Daoy (cell line): ENCODE data around the gene WDR5. TPM values are rescaled to one million over a fixed set of nuclear protein-coding genes. Genes with fewer than 3 reads are reported as not detected.

Experiments
- DNase-seq: peaks from one replicate; pipeline ENCODE4 v3.0.0-alpha.2; 2015; ENCODE audit warnings: low read depth
- total RNA-seq: library from RNA; depleted of rRNA; stranded (reverse); fragments of >200 nt; shearing (Covaris generic); gene quantifications from 2 replicates; pipeline ENCODE4 v1.2.3, GENCODE V29; 2014

Gene WDR5
- total RNA-seq, 1 experiment from 2014 or later, result 40.9 TPM

GRCh38 chr9:134132208-134132870 is 3.5 kb upstream of the WDR5 start:
- no peak for DNase-seq

DNA sequence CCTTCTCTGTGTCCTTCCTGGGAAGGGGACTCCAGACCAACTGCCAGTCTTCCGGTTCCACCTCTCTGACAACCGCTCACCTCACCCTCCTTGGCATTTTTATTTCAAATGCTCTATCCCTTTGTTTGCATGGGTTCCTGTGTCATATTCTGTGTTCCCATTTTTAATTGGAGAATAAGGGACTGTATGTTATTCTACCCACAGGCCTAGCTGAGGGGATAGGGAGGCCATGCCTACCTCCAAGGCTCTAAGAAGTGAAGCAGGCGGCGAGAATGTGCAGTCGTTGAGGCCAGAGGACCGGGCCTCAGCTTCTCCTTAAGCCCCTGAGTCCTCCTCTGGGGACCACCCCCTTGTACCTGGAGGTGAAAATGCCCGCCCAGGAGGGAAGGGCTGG is 936 bp upstream of the WDR5 start:
- DNase-seq, result no peak

- DNase-seq, result no peak
Measured at GRCh38 chr9:134136118-134136995, 475 bp downstream of the WDR5 start.

- no peak for DNase-seq
Measured at GRCh38 chr9:134136996-134137299, 1.1 kb downstream of the WDR5 start.

- DNase-seq, result no peak
Measured at GRCh38 chr9:134138292-134138691, 2.4 kb downstream of the WDR5 start.

DNA sequence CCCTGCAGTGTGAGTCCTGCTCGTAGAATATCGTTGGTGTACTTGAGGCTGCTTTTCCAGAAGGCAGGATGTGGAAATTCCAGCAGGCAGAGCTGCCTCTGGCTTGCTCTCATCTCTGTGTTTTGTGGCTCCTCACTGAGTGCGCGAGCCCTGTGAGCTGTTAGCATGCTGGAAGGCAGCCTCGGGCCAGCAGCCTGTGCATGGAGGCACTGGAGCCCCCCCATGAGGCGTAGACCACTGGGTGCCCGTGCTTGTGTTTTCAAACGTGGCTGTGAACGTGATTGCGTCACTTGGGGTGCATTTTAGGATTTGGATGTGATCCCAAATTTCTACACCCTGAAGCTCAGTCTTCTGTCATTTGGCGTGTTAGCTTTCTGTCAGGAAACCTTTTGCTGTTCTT is 3.2 kb downstream of the WDR5 start:
- no peak for DNase-seq

- DNase-seq, result no peak
Measured at GRCh38 chr9:134141906-134142305, 6.0 kb downstream of the WDR5 start.

DNA sequence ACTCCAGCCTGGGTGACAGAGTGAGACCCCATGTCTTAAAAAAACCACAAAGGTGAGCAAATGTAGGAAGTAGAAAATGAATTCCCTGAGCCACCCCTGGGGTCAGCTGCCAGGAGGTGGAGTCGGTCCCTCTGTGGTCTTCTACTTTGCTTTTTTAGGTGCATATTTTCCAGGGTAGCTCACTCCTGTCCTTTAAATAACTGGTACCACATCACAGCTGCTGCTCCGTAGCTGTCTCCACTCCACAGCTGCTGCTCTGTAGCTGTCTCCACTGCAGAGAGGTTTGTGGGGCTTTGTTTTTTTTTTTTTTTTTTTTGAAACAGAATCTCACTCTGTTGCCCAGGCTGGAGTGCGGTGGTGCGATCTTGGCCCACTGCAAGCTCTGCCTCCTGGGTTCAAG is 8.9 kb downstream of the WDR5 start:
- DNase-seq, result no peak

DNA sequence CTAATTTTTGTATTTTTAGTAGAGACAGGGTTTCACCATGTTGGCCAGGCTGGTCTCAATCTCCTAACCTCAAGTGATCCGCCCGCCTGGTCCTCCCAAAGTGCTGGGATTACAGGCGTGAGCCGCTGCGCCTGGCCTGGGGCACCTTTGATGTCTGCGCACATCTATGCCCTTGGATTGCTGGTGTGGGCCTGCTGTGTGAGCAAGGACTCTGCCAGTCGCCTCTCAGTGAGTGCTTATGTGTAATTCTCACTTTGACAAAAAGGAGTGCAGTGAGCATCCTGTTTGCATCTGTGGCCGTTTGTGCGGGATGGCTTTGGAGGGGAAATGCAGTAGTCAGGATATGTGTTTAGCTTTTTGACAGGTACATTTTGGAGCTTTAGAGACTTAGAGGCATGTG is 9.4 kb downstream of the WDR5 start:
- no peak for DNase-seq

DNA sequence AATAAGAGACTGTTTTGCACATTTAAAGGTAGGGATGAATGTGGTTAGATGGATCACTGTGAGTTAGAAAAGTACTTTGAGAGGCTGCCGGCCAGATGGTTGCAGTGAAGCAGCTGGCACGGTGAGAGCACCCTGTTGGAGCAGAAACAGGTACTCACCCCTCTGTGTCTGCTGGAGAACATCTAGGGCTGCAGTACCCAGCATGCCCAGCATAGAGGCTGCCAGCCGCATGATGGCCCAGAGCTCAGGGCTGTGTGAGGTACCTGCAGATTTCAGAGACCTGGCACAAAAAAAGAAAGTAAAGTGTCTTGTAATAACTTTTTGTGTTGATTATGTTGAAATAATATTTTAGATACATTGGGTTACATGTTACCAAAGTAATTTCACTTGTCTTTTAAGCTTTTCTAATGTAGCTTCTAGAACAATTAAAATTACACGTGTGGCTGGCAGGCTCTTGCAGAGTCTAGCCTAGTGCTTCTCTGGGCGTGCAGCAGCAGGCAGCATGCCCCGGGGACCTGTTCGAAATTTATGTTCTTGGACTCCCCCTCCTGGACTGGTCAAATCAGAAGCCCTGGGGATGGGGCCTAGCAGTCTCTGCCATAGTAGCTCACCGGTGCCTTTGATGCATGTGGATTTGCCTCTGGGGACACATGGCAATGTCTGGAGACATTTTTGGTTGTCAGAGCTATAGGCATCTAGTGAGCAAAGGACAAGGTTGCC is 11.1 kb downstream of the WDR5 start:
- DNase-seq, result no peak

DNA sequence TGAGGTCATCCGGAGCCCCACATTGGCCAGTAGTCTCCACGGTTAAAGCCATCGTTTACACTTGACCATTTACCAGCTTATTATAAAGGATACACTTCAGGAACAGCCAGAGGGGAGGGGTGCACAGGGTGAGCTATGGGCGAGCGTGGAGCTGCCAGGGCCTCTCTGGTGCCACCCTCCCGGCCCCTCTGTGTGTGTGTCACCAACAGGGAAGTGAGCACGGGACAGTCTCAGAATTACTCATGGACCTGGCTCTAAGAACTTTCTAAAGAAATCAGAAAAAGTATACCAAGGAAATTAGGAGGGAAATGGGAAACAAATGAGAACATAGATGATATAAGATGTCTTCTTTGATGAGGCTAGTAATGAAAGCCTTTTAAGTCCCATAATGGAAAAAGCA is 13.5 kb downstream of the WDR5 start:
- no peak for DNase-seq

DNA sequence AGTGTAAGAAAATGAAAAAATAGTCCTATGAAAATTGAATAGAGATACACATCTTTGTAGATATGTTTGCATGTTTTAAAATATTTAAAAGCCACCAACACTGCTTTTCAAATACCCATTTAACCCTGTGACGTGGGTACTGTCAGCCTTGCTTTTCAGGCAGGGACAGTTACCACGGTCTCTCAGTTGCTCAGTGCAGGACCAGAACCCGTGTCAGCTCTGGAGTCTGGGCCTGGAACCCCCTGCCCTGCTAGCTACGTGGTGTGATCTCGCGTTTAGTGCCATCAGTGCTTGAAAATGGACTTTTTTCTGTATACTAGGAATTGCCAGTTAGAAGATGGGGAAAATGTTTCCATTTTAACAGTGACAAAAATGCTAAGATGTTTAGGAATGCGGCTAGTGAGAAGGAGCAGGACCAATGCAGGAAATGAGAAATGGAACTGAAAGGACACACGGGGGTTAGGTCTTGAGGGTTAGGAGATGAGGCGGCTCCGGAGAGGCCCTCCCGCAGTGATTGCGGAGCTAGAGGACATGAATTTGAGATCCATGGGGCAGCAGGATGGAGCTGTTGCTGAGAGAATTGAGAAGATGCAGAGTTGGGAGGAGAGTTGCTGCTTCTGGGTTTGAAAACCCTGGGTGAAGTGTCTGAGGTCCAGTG is 14.8 kb downstream of the WDR5 start:
- no peak for DNase-seq

DNA sequence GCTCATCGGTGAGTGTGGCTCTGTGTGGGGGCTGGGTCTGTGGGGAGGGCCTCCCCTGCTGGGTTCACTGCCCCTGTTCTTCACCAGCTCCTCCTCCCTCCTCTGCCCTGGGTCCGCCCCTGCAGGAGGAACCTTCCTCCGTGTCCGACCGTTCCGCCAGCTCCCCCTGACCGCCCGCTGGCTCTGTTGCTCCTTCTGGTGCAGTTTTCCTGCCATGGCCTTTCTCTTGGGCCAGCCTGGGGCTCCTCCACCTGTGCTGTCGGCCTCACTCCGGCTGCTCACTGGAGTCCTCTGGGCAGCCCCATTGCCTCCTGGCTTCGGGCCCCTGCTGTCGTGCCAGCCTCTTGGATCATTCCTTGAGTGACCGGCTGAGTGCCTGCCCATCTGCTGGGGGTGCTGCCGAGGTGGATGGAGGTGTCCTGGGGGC is 16.2 kb downstream of the WDR5 start:
- DNase-seq, result no peak

DNA sequence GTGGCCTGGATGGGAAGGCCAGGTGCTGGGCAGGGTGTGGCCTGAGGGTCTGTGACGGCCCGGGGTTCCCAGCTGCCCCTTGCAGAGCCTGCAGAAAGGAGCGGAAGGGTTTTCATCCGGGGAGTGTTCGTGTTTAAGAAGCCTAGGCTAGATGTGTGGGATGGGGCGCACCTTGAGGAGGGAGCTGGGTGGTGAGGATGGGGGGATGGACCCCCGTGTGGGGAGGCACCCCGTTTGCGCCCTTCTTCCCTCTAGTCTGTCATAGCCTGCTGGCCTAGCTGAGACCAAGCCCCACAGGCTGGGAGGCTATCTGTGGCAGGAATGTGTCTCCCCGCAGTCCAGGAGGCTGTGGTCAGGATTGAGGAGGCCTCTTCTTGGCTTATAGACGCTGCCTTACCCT is 16.6 kb downstream of the WDR5 start:
- no peak for DNase-seq

DNA sequence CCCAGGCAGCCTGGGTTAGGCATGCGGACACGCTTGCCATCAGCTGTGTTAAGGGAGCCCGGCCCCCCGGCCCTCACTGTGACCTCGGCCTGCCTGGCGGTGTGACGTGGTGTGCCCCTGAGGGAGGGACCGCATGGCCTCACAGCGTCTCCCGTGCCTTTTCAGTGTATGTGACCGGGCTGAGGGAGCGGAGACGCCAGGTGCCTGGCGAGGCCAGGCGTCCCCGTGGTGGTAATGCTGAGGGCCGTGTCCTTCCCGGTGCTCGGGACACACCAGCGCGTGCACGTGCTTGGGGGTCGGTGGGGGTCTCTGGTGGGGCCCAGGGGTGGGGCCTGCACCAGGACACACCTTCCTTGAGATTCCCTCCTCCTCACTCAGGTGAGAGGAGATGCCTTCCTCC is 17.6 kb downstream of the WDR5 start:
- DNase-seq, result no peak

GRCh38 chr9:134154262-134154701 is 18.4 kb downstream of the WDR5 start:
- DNase-seq, result no peak

GRCh38 chr9:134155812-134156377 is 20.0 kb downstream of the WDR5 start:
- DNase-seq, result no peak

GRCh38 chr9:134156564-134157377 is 20.9 kb downstream of the WDR5 start:
- DNase-seq, result no peak

- no peak for DNase-seq
Measured at GRCh38 chr9:134157378-134157885, 21.6 kb downstream of the WDR5 start.

GRCh38 chr9:134158242-134158641 is 22.4 kb downstream of the WDR5 start:
- DNase-seq, result no peak
